MM.1S (cell line): ENCODE results near the gene ZKSCAN3.
A peak's percentile ranks its signal among the peaks of the same experiment; 100 is the strongest.

Source experiments
- DNase-seq: peaks from one replicate; pipeline ENCODE4 v3.0.0-alpha.2; 2015
- H2AFZ ChIP-seq: fragments of 300-600 bp; sonication (generic); 2 replicates; pipeline ENCODE4 v1.6.0; 2016; ENCODE audit warnings: antibody characterized with exemption, low read length
- H3F3A ChIP-seq: fragments of 300-600 bp; sonication (generic); 2 replicates; pipeline ENCODE4 v1.6.1; 2016; ENCODE audit warnings: mild to moderate bottlenecking, antibody characterized with exemption, low read length, moderate library complexity, mixed read lengths; ENCODE audit not compliant: insufficient read depth
- H3K27ac ChIP-seq: fragments of 300-600 bp; sonication (generic); 2 replicates; pipeline ENCODE4 v1.5.1; 2016; ENCODE audit warnings: mild to moderate bottlenecking, low read length
- H3K27me3 ChIP-seq: fragments of 300-600 bp; sonication (generic); replicated peaks from 2 replicates; pipeline ENCODE4 v1.6.0; 2016; ENCODE audit warnings: low read length; ENCODE audit not compliant: insufficient read depth
- H3K36me3 ChIP-seq: fragments of 300-600 bp; sonication (generic); replicated peaks from 2 replicates; pipeline ENCODE4 v1.6.1; 2016; ENCODE audit warnings: mild to moderate bottlenecking, low read length, mixed read lengths; ENCODE audit not compliant: insufficient read depth
- H3K4me1 ChIP-seq: fragments of 300-600 bp; sonication (generic); 2 replicates; pipeline ENCODE4 v1.6.1; 2016; ENCODE audit warnings: low read length, mixed read lengths
- H3K4me2 ChIP-seq: fragments of 300-600 bp; sonication (generic); 2 replicates; pipeline ENCODE4 v1.6.0; 2016; ENCODE audit warnings: low read depth, low read length
- H3K4me3 ChIP-seq: fragments of 300-600 bp; sonication (generic); 2 replicates; pipeline ENCODE4 v1.5.1; 2016; ENCODE audit warnings: low read length, mixed read lengths
- H3K79me2 ChIP-seq: fragments of 300-600 bp; sonication (generic); 2 replicates; pipeline ENCODE4 v1.6.1; 2016; ENCODE audit warnings: mixed run types, low read length, mixed read lengths
- H3K9ac ChIP-seq: fragments of 300-600 bp; sonication (generic); 2 replicates; pipeline ENCODE4 v1.6.1; 2016; ENCODE audit warnings: low read length, mixed read lengths
- H3K9me2 ChIP-seq: fragments of 300-600 bp; sonication (generic); replicated peaks from 2 replicates; pipeline ENCODE4 v1.6.1; 2016; ENCODE audit warnings: mild to moderate bottlenecking, low read length, mixed read lengths; ENCODE audit not compliant: insufficient read depth
- H3K9me3 ChIP-seq: fragments of 300-600 bp; sonication (generic); replicated peaks from 2 replicates; pipeline ENCODE4 v1.6.1; 2016; ENCODE audit warnings: mild to moderate bottlenecking, low read length, mixed read lengths; ENCODE audit not compliant: insufficient read depth
- H4K20me1 ChIP-seq: fragments of 300-600 bp; sonication (generic); 2 replicates; pipeline ENCODE4 v1.6.1; 2016; ENCODE audit warnings: mild to moderate bottlenecking, low read length, moderate library complexity, mixed read lengths; ENCODE audit not compliant: insufficient read depth
- EZH2 ChIP-seq: fragments of 300-600 bp; sonication (generic); optimal IDR thresholded peaks from 2 replicates; pipeline ENCODE3; 2017; ENCODE audit warnings: low read depth, mild to moderate bottlenecking, antibody characterized with exemption, low read length, mixed read lengths
- EZH2phosphoT487 ChIP-seq: fragments of 300-600 bp; sonication (generic); IDR thresholded peaks from 2 replicates; pipeline ENCODE4 v1.6.1; 2018; ENCODE audit warnings: antibody characterized with exemption, low read length
- TF ChIP-seq, protein P1 (sequence below): fragments of 300-600 bp; sonication (generic); IDR thresholded peaks from 2 replicates; pipeline ENCODE4 v1.5.1; 2016; ENCODE audit warnings: antibody characterized with exemption, low read length, mixed read lengths

ZKSCAN3 gene

DNA sequence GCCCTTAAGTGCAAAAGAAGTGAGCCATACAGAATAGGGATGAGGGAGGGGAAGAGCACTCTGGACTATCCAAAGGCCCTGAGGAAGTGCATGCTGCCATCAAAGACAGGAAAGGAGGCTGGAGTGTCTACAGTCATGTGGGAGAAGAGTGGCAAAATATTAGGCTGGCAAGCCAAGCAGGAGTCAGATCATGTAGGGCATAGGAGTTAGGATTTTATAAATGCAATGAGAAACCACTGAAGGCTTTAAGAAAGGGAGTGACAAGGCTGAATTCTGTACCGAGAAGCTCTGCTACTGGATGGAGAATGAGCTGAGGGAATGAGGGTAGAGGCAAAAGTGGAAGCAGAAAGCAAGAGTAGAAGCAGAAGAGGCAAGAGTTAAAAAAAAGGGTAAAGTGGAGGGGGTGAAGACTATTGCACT lies 16.1 kb upstream of the ZKSCAN3 start:
- no peak for TF ChIP-seq EZH2phosphoT487
- TF ChIP-seq EZH2, result no peak
- TF ChIP-seq, protein P1, sequence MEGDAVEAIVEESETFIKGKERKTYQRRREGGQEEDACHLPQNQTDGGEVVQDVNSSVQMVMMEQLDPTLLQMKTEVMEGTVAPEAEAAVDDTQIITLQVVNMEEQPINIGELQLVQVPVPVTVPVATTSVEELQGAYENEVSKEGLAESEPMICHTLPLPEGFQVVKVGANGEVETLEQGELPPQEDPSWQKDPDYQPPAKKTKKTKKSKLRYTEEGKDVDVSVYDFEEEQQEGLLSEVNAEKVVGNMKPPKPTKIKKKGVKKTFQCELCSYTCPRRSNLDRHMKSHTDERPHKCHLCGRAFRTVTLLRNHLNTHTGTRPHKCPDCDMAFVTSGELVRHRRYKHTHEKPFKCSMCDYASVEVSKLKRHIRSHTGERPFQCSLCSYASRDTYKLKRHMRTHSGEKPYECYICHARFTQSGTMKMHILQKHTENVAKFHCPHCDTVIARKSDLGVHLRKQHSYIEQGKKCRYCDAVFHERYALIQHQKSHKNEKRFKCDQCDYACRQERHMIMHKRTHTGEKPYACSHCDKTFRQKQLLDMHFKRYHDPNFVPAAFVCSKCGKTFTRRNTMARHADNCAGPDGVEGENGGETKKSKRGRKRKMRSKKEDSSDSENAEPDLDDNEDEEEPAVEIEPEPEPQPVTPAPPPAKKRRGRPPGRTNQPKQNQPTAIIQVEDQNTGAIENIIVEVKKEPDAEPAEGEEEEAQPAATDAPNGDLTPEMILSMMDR, result no peak
- DNase-seq, result no peak
- H3K9me3 ChIP-seq, result no peaks in the 10 kb centered on the region
- no peak overlapping the region for H3K4me3 ChIP-seq
- H3F3A ChIP-seq, result no peaks in the 10 kb centered on the region; the same call in 1 of the 2 replicates
- H3K27ac ChIP-seq, result no peak overlapping the region
- no peak overlapping the region for H2AFZ ChIP-seq
- H3K9me2 ChIP-seq, result no peaks in the 10 kb centered on the region
- no peak overlapping the region for H3K9ac ChIP-seq
- H4K20me1 ChIP-seq, result no peaks in the 10 kb centered on the region
- no peaks in the 10 kb centered on the region for H3K79me2 ChIP-seq
- H3K4me2 ChIP-seq, result no peak overlapping the region
- no peaks in the 10 kb centered on the region for H3K27me3 ChIP-seq
- H3K4me1 ChIP-seq, result peaks cover 9% of the 10 kb centered on the region
- no peaks in the 10 kb centered on the region for H3K36me3 ChIP-seq

DNA sequence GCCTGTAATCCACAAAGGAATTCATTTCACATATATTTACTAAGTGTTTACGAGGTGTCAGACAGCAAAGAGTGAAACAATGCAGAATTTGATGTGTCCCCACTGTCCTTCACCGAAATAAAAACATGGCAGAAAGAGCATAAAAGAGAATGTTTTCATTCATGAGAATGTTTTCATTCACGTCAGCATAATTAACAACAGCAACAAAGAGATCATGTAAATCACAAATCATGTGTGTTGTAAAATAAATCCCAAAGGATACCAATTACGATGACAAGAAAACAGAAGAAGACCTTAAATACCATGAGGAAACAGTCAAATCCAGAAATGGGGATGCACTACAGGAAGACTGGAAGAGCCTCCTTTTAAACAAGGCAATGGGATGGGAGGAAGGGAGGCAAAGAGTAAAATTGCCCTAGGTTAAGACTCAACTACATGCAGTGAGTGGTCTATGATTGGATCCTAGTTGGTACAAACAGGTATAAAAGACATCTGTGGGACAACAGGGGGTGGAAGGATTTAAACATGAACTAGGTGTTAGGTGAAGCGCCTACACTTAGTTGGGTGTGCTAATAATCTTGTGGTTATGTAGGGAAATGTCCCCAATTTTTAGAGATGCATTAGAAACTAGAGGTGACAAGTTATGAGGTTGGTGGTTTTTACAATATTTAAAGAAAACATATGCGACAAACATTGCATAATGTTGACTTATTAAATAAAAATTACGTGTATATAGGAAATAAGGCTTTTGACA lies 15.3 kb upstream of the ZKSCAN3 start:
- Histone ChIP-seq H3K4me1 (peaks cover 9% of the 10 kb centered on the region), H3K36me3 (no peaks in the 10 kb centered on the region), H3K9me3 (no peaks in the 10 kb centered on the region), H3K4me2 (no peak overlapping the region), H2AFZ (no peak overlapping the region), H3F3A (no peaks in the 10 kb centered on the region; the same call in 1 of the 2 replicates), H3K79me2 (no peaks in the 10 kb centered on the region), H4K20me1 (no peaks in the 10 kb centered on the region), H3K9me2 (no peaks in the 10 kb centered on the region), H3K27me3 (no peaks in the 10 kb centered on the region), H3K9ac (no peak overlapping the region), H3K4me3 (no peak overlapping the region), H3K27ac (no peak overlapping the region)
- TF ChIP-seq, protein P1, result no peak
- TF ChIP-seq EZH2, result no peak
- no peak for TF ChIP-seq EZH2phosphoT487
- no peak for DNase-seq

DNA sequence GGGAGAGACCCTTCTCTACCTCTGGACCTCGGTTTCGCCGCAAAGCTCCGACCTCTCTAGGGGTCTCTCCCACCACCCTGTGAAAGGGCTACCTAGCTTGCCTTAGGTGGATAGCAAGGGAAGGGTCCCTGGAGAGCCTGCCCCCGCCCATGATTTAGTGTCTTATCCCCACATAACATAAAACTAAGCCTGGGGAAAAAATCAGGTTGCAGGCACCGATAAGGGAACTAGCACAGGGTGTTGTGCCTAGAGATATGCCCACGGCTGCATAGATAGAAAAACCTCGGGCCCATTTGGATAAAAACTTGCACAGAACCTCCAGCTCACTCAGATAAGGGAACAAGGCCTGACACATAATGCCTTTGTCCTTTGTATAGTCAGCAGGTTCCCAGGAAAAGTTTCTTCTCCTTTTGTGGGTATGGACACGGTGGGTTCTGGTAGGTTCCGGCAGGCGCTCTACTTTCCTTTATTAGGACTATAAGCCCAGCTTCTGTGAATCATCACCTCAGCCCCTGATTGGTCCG lies 14.6 kb upstream of the ZKSCAN3 start:
- H3K9ac ChIP-seq, result no peak overlapping the region

More for the DNA sequence above, 14.6 kb upstream of the ZKSCAN3 start:
- DNase-seq, result no peak
- Histone ChIP-seq H3K4me1 (peaks cover 9% of the 10 kb centered on the region), H3K27me3 (no peaks in the 10 kb centered on the region), H3K9me2 (no peaks in the 10 kb centered on the region), H3F3A (no peaks in the 10 kb centered on the region; the same call in 1 of the 2 replicates), H3K4me2 (peak overlapping the region; percentile 84; the same call in 1 of the 2 replicates), H3K9me3 (no peaks in the 10 kb centered on the region), H2AFZ (peak overlapping the region; percentile 77), H4K20me1 (no peaks in the 10 kb centered on the region), H3K79me2 (no peaks in the 10 kb centered on the region), H3K27ac (peak overlapping the region; percentile 69; the same call in 1 of the 2 replicates), H3K36me3 (no peaks in the 10 kb centered on the region), H3K4me3 (peak overlapping the region; percentile 71; the same call in 1 of the 2 replicates)
- TF ChIP-seq EZH2phosphoT487 (no peak), EZH2 (no peak)
- TF ChIP-seq, protein P1, result no peak
